OCI-LY3 (cell line): Measurements from ENCODE around the gene ELOB.
A peak's percentile ranks its signal among the peaks of the same experiment; 100 is the strongest.

ENCODE experiments used
- H2AFZ ChIP-seq: fragments of 200-600, 300-600 bp; shearing (Covaris generic); 2 replicates; pipeline ENCODE4 v1.6.0; 2014; ENCODE audit warnings: antibody characterized with exemption, low read depth, low read length
- H3K27ac ChIP-seq: fragments of 200-600, 300-600 bp; sonication (generic); 2 replicates; pipeline ENCODE4 v1.5.1; 2014; ENCODE audit warnings: mild to moderate bottlenecking, low read length, moderate library complexity, mixed read lengths
- H3K27me3 ChIP-seq: fragments of 200-600, 300-600 bp; sonication (generic); 2 replicates; pipeline ENCODE4 v1.6.1; 2014; ENCODE audit warnings: low read depth, low read length, mixed read lengths
- H3K36me3 ChIP-seq: fragments of 200-600, 300-600 bp; sonication (generic); replicated peaks from 2 replicates; pipeline ENCODE3; 2014; ENCODE audit warnings: low read depth, low read length, mixed read lengths
- H3K4me1 ChIP-seq: fragments of 300-600, 200-600 bp; sonication (generic); 2 replicates; pipeline ENCODE4 v1.6.1; 2014; ENCODE audit warnings: low read length, mixed read lengths
- H3K4me2 ChIP-seq: fragments of 200-600, 300-600 bp; sonication (generic); 2 replicates; pipeline ENCODE4 v1.6.1; 2014; ENCODE audit warnings: low read length, mixed read lengths
- H3K4me3 ChIP-seq: fragments of 300-600, 200-600 bp; sonication (generic); 2 replicates; pipeline ENCODE4 v1.5.1; 2014; ENCODE audit warnings: antibody characterized with exemption, mild to moderate bottlenecking, low read length, moderate library complexity
- H3K79me2 ChIP-seq: fragments of 300-600, 200-600 bp; shearing (Covaris generic); 2 replicates; pipeline ENCODE4 v1.6.1; 2014; ENCODE audit warnings: mild to moderate bottlenecking, low read length, mixed read lengths
- H3K9ac ChIP-seq: fragments of 300-600, 200-600 bp; shearing (Covaris generic); 2 replicates; pipeline ENCODE4 v1.6.0; 2014; ENCODE audit warnings: mild to moderate bottlenecking, low read length, moderate library complexity
- H3K9me3 ChIP-seq: fragments of 200-600, 300-600 bp; shearing (Covaris generic); 2 replicates; pipeline ENCODE4 v1.6.1; 2014; ENCODE audit warnings: low read length, mixed read lengths; ENCODE audit not compliant: insufficient read depth
- H4K20me1 ChIP-seq: fragments of 200-600, 300-600 bp; sonication (generic); 2 replicates; pipeline ENCODE4 v1.6.1; 2016; ENCODE audit warnings: low read length, mixed read lengths; ENCODE audit not compliant: insufficient read depth
- EZH2phosphoT487 ChIP-seq: fragments of 200-600 bp; shearing (Covaris generic); IDR thresholded peaks from 2 replicates; pipeline ENCODE4 v1.6.1; 2018; ENCODE audit warnings: antibody characterized with exemption, mixed run types, low read depth
- TF ChIP-seq, protein P1 (sequence below): fragments of 200-600, 300-600 bp; sonication (generic); IDR thresholded peaks from 2 replicates; pipeline ENCODE4 v1.5.1; 2014; ENCODE audit warnings: antibody characterized with exemption, low read length, low read depth

The ELOB gene

DNA sequence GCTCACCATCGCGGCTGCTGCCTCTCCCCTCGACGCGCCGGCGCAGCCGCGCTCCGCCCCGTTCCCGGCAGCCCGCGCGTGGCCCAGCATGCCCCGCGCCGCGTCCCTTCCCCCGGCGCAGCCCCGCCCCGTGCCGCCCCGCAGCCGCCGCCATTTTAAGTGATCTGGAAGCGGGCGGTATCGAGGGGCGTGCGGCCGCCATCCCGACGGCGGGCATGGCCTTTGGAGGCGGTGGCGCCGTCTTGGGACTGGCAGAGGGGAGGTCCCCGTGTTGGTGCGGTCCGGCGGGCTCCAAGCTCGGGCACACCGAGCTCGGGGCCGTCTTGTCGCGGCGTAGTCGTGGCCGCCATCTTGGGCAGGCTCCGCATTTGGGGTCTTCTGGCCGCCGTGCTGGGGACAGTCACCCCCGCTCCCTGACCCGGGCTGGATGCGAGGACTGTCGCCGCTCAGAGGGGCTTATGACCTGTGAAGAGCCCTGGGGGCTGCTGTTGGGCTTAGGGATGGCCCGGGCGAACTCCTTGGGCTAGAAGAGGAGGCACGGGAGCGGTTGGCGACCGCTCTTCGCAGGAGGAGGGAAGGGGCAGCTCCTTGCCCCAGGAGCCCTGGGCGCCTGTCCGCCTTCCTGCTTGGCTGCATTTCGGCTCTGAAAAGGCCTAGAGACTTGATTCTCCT, at the start of gene ELOB:
TSS of gene ELOB (minus strand) at position 50 of the 672 bp plus-strand sequence. CDS start at position 9, 41 bp downstream.
- H4K20me1 ChIP-seq: peaks cover 9% of the 10 kb centered on the region
- H2AFZ ChIP-seq: peak within 1 kb of the TSS; percentile 66; the same call in 1 of the 2 replicates
- no peaks in the 10 kb centered on the region for H3K9me3 ChIP-seq
- TF ChIP-seq, protein P1, sequence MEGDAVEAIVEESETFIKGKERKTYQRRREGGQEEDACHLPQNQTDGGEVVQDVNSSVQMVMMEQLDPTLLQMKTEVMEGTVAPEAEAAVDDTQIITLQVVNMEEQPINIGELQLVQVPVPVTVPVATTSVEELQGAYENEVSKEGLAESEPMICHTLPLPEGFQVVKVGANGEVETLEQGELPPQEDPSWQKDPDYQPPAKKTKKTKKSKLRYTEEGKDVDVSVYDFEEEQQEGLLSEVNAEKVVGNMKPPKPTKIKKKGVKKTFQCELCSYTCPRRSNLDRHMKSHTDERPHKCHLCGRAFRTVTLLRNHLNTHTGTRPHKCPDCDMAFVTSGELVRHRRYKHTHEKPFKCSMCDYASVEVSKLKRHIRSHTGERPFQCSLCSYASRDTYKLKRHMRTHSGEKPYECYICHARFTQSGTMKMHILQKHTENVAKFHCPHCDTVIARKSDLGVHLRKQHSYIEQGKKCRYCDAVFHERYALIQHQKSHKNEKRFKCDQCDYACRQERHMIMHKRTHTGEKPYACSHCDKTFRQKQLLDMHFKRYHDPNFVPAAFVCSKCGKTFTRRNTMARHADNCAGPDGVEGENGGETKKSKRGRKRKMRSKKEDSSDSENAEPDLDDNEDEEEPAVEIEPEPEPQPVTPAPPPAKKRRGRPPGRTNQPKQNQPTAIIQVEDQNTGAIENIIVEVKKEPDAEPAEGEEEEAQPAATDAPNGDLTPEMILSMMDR: no peak
- TF ChIP-seq EZH2phosphoT487: no peak
- peaks cover 18% of the 10 kb centered on the region; the same call in 1 of the 2 replicates for H3K4me1 ChIP-seq
- peak within 1 kb of the TSS; percentile 99 for H3K4me3 ChIP-seq
- H3K27me3 ChIP-seq: no peaks in the 10 kb centered on the region
- peak within 1 kb of the TSS; percentile 99 for H3K9ac ChIP-seq
- H3K27ac ChIP-seq: peak within 1 kb of the TSS; percentile 80
- peaks cover 46% of the 10 kb centered on the region for H3K79me2 ChIP-seq
- peaks cover 7% of the 10 kb centered on the region for H3K36me3 ChIP-seq
- peak within 1 kb of the TSS; percentile 100 for H3K4me2 ChIP-seq

DNA sequence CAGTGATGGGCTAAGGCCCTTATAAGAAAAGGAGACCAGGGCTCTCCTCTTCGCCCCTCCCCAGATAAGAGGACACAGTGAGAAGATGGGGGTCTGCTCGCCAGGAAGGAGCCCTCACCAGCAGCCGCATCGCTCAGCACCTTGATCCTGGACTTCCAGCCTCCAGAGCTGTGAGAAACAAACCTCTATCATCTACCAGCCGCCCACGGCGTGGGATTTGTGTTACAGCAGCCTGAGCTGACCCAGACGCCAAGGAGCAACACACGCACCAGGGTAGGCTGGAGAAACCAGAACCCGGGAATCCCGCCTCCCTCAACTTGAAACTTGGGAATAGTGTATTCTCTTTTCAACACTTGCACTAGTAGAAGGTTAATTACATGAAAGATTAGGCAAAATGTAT, 48.8 kb upstream of the ELOB start:
- Histone ChIP-seq H3K27ac (no peak overlapping the region), H2AFZ (no peak overlapping the region), H4K20me1 (no peaks in the 10 kb centered on the region), H3K4me1 (no peaks in the 10 kb centered on the region), H3K36me3 (no peaks in the 10 kb centered on the region), H3K9ac (no peak overlapping the region), H3K4me2 (no peak overlapping the region), H3K4me3 (no peak overlapping the region), H3K27me3 (peaks cover 7% of the 10 kb centered on the region; the same call in 1 of the 2 replicates), H3K9me3 (no peaks in the 10 kb centered on the region), H3K79me2 (no peaks in the 10 kb centered on the region)
- TF ChIP-seq EZH2phosphoT487: no peak
- TF ChIP-seq, protein P1: no peak

DNA sequence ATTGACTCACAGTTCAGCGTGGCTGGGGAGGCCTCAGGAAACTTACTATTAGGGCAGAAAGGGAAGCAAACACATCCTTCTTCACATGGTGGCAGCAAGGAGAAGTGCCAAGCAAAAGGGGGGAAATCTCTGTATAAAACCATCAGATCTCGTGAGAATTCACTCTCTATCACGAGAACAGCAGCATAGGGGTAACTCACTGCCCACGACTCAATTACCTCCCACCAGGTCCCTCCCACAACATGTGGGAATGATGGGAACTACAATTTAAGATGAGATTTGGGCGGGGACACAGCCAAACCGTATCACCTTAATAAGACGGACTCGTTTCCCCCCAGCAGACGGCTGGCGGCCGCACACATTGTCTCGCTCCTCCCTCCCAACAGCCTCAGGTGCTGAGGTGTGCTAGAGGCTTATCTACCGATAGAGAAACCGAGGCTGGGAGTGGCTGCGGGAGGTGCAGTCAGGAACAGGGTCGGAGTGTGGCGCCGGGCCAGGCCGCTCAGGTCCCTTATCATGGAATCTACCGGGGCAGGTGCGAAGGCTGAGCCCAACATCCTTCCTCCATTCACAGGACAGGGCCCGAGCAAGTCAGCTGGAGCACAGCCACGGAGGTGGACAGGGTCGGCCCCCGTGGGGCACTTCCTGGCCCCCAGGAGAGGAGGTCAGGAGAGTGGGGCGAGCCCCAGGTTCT, 48.1 kb upstream of the ELOB start:
- Histone ChIP-seq H3K79me2 (no peaks in the 10 kb centered on the region), H3K27me3 (peaks cover 7% of the 10 kb centered on the region; the same call in 1 of the 2 replicates), H2AFZ (no peak overlapping the region), H3K27ac (no peak overlapping the region), H3K4me2 (no peak overlapping the region), H3K36me3 (no peaks in the 10 kb centered on the region), H3K9me3 (no peaks in the 10 kb centered on the region), H3K4me3 (no peak overlapping the region), H3K4me1 (no peaks in the 10 kb centered on the region), H4K20me1 (no peaks in the 10 kb centered on the region), H3K9ac (no peak overlapping the region)
- no peak for TF ChIP-seq EZH2phosphoT487
- TF ChIP-seq, protein P1: no peak

DNA sequence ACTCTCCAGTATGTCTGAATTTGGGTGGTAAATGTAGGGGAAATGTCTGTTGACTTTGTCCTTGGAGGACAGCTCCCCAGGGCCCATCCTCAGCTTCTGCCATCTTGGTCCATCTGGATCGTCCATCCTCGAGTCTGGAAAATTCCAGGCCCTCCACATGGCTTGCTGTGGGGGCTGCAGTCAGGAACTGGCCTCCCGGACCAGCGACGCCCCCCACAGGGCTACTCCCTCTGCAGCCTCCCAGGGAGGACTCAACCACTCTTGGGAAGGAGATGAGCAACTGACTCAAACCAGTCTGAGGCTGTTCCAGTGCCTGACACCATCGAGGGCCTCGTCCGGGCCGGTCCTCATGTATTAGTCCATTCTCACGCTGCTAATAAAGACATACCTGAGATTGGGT, 47.5 kb upstream of the ELOB start:
- H3K4me1 ChIP-seq: no peaks in the 10 kb centered on the region
- H2AFZ ChIP-seq: no peak overlapping the region
- H3K9me3 ChIP-seq: no peaks in the 10 kb centered on the region
- no peak overlapping the region for H3K4me2 ChIP-seq
- H3K4me3 ChIP-seq: no peak overlapping the region
- H3K36me3 ChIP-seq: no peaks in the 10 kb centered on the region
- H3K27me3 ChIP-seq: peaks cover 7% of the 10 kb centered on the region; the same call in 1 of the 2 replicates
- H3K9ac ChIP-seq: no peak overlapping the region
- H4K20me1 ChIP-seq: no peaks in the 10 kb centered on the region
- no peaks in the 10 kb centered on the region for H3K79me2 ChIP-seq
- no peak overlapping the region for H3K27ac ChIP-seq
- TF ChIP-seq EZH2phosphoT487: no peak
- TF ChIP-seq, protein P1: no peak
